AG10803 (cell line): ENCODE measurements around the gene DCUN1D2.
A peak's percentile ranks its signal among the peaks of the same experiment; 100 is the strongest.

Source experiments
- DNase-seq: peaks from one replicate; pipeline ENCODE4 v3.0.0; 2010; ENCODE audit warnings: low read depth
- H3K4me3 ChIP-seq: 2 replicates; pipeline ENCODE4 v1.5.1; 2011; ENCODE audit warnings: mild to moderate bottlenecking, low read length, control low read depth
- CTCF ChIP-seq: conservative IDR thresholded peaks from 2 replicates; pipeline ENCODE4 v1.5.1; 2011; ENCODE audit warnings: mild to moderate bottlenecking, low read length, control low read depth, inconsistent platforms

Gene DCUN1D2

GRCh38 chr13:113489549-113490495 is 689 bp downstream of the DCUN1D2 start:
- DNase-seq, result peak; percentile 43
- no peak for TF ChIP-seq CTCF
- H3K4me3 ChIP-seq, result peak overlapping the region; percentile 81

GRCh38 chr13:113489171-113489548 is 1.4 kb downstream of the DCUN1D2 start:
- DNase-seq, result peak; percentile 28
- peak overlapping the region; percentile 81 for H3K4me3 ChIP-seq
- TF ChIP-seq CTCF, result no peak

GRCh38 chr13:113488283-113488682 is 2.2 kb downstream of the DCUN1D2 start:
- no peak overlapping the region for H3K4me3 ChIP-seq
- DNase-seq, result no peak
- no peak for TF ChIP-seq CTCF

GRCh38 chr13:113486698-113487097 is 3.8 kb downstream of the DCUN1D2 start:
- no peak for DNase-seq
- no peak overlapping the region for H3K4me3 ChIP-seq
- no peak for TF ChIP-seq CTCF

GRCh38 chr13:113485545-113485944 is 5.0 kb downstream of the DCUN1D2 start:
- DNase-seq, result no peak
- no peak overlapping the region for H3K4me3 ChIP-seq
- no peak for TF ChIP-seq CTCF

- no peak for TF ChIP-seq CTCF
- H3K4me3 ChIP-seq, result no peak overlapping the region
- no peak for DNase-seq
Measured at GRCh38 chr13:113483504-113484293, 6.8 kb downstream of the DCUN1D2 start.

GRCh38 chr13:113483081-113483480 is 7.4 kb downstream of the DCUN1D2 start:
- no peak for DNase-seq
- no peak for TF ChIP-seq CTCF
- H3K4me3 ChIP-seq, result no peak overlapping the region
